DOHH2 (cell line): Measurements from ENCODE around the gene HERC4.
"Not testable (repeated sequence)": the region's sequence is repeated elsewhere in the genome, so short reads cannot be mapped to it uniquely, and the experiment has no call there.

Source experiments
- H3F3A ChIP-seq: fragments of 200-600 bp; sonication (generic), shearing (Covaris generic); 2 replicates; pipeline ENCODE4 v1.6.0; 2016; ENCODE audit warnings: antibody characterized with exemption, mild to moderate bottlenecking; ENCODE audit not compliant: control insufficient read depth, insufficient read depth
- H3K27ac ChIP-seq: fragments of 200-600 bp; sonication (generic); 2 replicates; pipeline ENCODE4 v1.5.1; 2014; ENCODE audit warnings: low read depth, mild to moderate bottlenecking, low read length, moderate library complexity
- H3K27me3 ChIP-seq: fragments of 200-600 bp; sonication (generic); 2 replicates; pipeline ENCODE4 v1.6.1; 2014; ENCODE audit warnings: mild to moderate bottlenecking, low read length, mixed read lengths; ENCODE audit not compliant: control insufficient read depth
- H3K36me3 ChIP-seq: fragments of 200-600 bp; sonication (generic); 2 replicates; pipeline ENCODE4 v1.6.1; 2014; ENCODE audit warnings: mild to moderate bottlenecking, low read length, moderate library complexity, mixed read lengths; ENCODE audit not compliant: control insufficient read depth
- H3K4me1 ChIP-seq: fragments of 200-600 bp; sonication (generic); 2 replicates; pipeline ENCODE4 v1.6.1; 2014; ENCODE audit warnings: mild to moderate bottlenecking, low read length, mixed read lengths; ENCODE audit not compliant: control insufficient read depth
- H3K4me2 ChIP-seq: fragments of 200-600 bp; sonication (generic); 2 replicates; pipeline ENCODE4 v1.6.0; 2014; ENCODE audit warnings: mild to moderate bottlenecking, low read length, moderate library complexity
- H3K4me3 ChIP-seq: fragments of 200-600 bp; sonication (generic); 2 replicates; pipeline ENCODE4 v1.5.1; 2014; ENCODE audit warnings: mild to moderate bottlenecking, low read length, mixed read lengths
- H3K79me2 ChIP-seq: fragments of 200-600 bp; sonication (generic); 2 replicates; pipeline ENCODE4 v1.6.1; 2014; ENCODE audit warnings: mild to moderate bottlenecking, low read length, mixed read lengths; ENCODE audit not compliant: control insufficient read depth
- H3K9me2 ChIP-seq: fragments of 200-600 bp; sonication (generic); replicated peaks from 2 replicates; pipeline ENCODE4 v1.6.1; 2014; ENCODE audit warnings: mild to moderate bottlenecking, low read length, mixed read lengths; ENCODE audit not compliant: control insufficient read depth
- H3K9me3 ChIP-seq: fragments of 200-600 bp; sonication (generic); 2 replicates; pipeline ENCODE4 v1.6.1; 2014; ENCODE audit warnings: antibody characterized with exemption, low read length, mixed read lengths; ENCODE audit not compliant: control insufficient read depth, insufficient read depth
- H4K20me1 ChIP-seq: fragments of 200-600 bp; sonication (generic); 2 replicates; pipeline ENCODE4 v1.6.0; 2014; ENCODE audit warnings: low read depth, mild to moderate bottlenecking, antibody characterized with exemption, low read length, moderate library complexity; ENCODE audit not compliant: control insufficient read depth, insufficient read depth
- EZH2phosphoT487 ChIP-seq: fragments of 200-600 bp; sonication (generic); IDR thresholded peaks from 2 replicates; pipeline ENCODE4 v1.6.1; 2017; ENCODE audit warnings: borderline replicate concordance, mild to moderate bottlenecking, antibody characterized with exemption, low read length, moderate library complexity, mixed read lengths
- TF ChIP-seq, protein P1 (sequence below): fragments of 200-600 bp; sonication (generic); IDR thresholded peaks from one replicate; pipeline ENCODE4 v1.5.1; 2014; ENCODE audit warnings: antibody characterized with exemption, mild to moderate bottlenecking, low read depth, low read length; ENCODE audit not compliant: poor library complexity, severe bottlenecking

HERC4 gene

DNA sequence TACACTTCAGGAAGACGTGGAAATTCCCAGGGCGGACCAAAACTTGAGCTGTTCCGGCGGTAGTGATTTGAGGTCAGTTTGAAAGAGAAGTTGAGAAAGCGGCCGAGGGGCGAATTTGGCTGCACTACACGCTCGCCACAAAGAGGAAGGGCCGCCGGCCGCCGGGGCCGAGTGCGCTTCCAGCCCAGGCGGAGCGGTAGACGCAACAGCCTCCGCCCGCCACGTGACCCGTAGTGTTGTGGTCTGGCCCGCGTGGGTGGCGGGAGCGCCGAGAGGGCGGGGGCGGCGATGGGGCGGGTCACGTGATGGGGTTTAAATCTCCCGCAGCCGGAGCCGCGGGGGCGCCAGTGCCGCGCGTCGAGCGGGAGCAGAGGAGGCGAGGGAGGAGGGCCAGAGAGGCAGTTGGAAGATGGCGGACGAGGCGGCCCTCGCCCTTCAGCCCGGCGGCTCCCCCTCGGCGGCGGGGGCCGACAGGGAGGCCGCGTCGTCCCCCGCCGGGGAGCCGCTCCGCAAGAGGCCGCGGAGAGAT lies 190.7 kb downstream of the HERC4 start, which contains the start of gene SIRT1:
TSS of gene SIRT1 (plus strand) at position 344 of the 529 bp plus-strand sequence. CDS start at position 410, 66 bp downstream.
- no peaks in the 10 kb centered on the region for H3K27me3 ChIP-seq
- no peaks in the 10 kb centered on the region for H3K9me2 ChIP-seq
- peaks cover 39% of the 10 kb centered on the region for H3K36me3 ChIP-seq
- no peaks in the 10 kb centered on the region for H3K9me3 ChIP-seq
- H3K4me2 ChIP-seq, result peak within 1 kb of the TSS; percentile 99
- H3F3A ChIP-seq, result peaks cover 17% of the 10 kb centered on the region
- TF ChIP-seq, protein P1, sequence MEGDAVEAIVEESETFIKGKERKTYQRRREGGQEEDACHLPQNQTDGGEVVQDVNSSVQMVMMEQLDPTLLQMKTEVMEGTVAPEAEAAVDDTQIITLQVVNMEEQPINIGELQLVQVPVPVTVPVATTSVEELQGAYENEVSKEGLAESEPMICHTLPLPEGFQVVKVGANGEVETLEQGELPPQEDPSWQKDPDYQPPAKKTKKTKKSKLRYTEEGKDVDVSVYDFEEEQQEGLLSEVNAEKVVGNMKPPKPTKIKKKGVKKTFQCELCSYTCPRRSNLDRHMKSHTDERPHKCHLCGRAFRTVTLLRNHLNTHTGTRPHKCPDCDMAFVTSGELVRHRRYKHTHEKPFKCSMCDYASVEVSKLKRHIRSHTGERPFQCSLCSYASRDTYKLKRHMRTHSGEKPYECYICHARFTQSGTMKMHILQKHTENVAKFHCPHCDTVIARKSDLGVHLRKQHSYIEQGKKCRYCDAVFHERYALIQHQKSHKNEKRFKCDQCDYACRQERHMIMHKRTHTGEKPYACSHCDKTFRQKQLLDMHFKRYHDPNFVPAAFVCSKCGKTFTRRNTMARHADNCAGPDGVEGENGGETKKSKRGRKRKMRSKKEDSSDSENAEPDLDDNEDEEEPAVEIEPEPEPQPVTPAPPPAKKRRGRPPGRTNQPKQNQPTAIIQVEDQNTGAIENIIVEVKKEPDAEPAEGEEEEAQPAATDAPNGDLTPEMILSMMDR, result no peak
- TF ChIP-seq EZH2phosphoT487, result no peak
- peaks cover 20% of the 10 kb centered on the region for H3K4me1 ChIP-seq
- peak within 1 kb of the TSS; percentile 87 for H3K4me3 ChIP-seq
- peaks cover 46% of the 10 kb centered on the region for H3K79me2 ChIP-seq
- peak within 1 kb of the TSS; percentile 76 for H3K27ac ChIP-seq
- H4K20me1 ChIP-seq, result peaks cover 7% of the 10 kb centered on the region; the same call in 1 of the 2 replicates

GRCh38 chr10:67883710-67884312 lies 191.3 kb downstream of the HERC4 start:
- peaks cover 40% of the 10 kb centered on the region for H3K79me2 ChIP-seq
- peak overlapping the region; percentile 99 for H3K4me2 ChIP-seq
- H3K9me3 ChIP-seq, result no peaks in the 10 kb centered on the region
- H3K4me3 ChIP-seq, result peak overlapping the region; percentile 87
- H3K4me1 ChIP-seq, result peaks cover 20% of the 10 kb centered on the region
- no peaks in the 10 kb centered on the region for H3K27me3 ChIP-seq
- 0 out of 2 replicates have a peak, but pooled peaks have one; percentile 39 for TF ChIP-seq EZH2phosphoT487
- TF ChIP-seq, protein P1, result no peak
- H3K9me2 ChIP-seq, result no peaks in the 10 kb centered on the region
- H3F3A ChIP-seq, result peaks cover 17% of the 10 kb centered on the region
- peak overlapping the region; percentile 76 for H3K27ac ChIP-seq
- peaks cover 7% of the 10 kb centered on the region; the same call in 1 of the 2 replicates for H4K20me1 ChIP-seq
- peaks cover 34% of the 10 kb centered on the region for H3K36me3 ChIP-seq

GRCh38 chr10:67878133-67878532 lies 196.9 kb downstream of the HERC4 start:
- H3K27me3 ChIP-seq, result no peaks in the 10 kb centered on the region
- H4K20me1 ChIP-seq, result no peaks in the 10 kb centered on the region
- no peaks in the 10 kb centered on the region for H3K9me3 ChIP-seq
- H3K36me3 ChIP-seq, result no peaks in the 10 kb centered on the region
- H3F3A ChIP-seq, result peaks cover 3% of the 10 kb centered on the region; the same call in 1 of the 2 replicates
- no peaks in the 10 kb centered on the region for H3K4me1 ChIP-seq
- H3K9me2 ChIP-seq, result no peaks in the 10 kb centered on the region
- TF ChIP-seq, protein P1, result no peak
- no peak for TF ChIP-seq EZH2phosphoT487
- H3K27ac ChIP-seq, result no peak overlapping the region
- no peaks in the 10 kb centered on the region for H3K79me2 ChIP-seq
- no peak overlapping the region for H3K4me2 ChIP-seq
- H3K4me3 ChIP-seq, result no peak overlapping the region

DNA sequence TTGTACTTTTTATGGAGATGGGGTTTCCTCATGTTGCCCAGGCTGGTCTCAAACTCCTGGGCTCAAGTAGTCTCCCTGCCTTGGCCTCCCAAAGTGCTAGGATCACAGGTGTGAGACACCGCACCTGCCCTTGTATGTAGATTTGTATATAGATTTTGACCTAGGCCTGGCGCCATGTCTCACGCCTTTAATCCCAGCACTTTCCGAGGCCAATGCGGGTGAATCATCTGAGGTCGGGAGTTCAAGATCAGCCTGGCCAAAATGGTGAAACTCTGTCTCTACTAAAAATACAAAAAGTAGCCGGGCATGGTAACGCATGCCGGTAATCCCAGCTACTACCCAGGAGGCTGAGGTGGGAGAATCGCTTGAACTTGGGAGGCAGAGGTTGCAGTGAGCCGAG lies 197.7 kb downstream of the HERC4 start:
- not testable (repeated sequence) for H3K9me2 ChIP-seq, H3F3A ChIP-seq, H3K4me2 ChIP-seq, H3K27me3 ChIP-seq, H3K4me3 ChIP-seq, H3K27ac ChIP-seq, H3K79me2 ChIP-seq, H3K9me3 ChIP-seq, H3K36me3 ChIP-seq, H4K20me1 ChIP-seq, H3K4me1 ChIP-seq
